AG04450 (cell line): ENCODE results near the gene ST6GALNAC4. TPM values are rescaled to one million over a fixed set of nuclear protein-coding genes. Genes with fewer than 3 reads are reported as not detected.

Experiments
- CTCF ChIA-PET: fragments of 300-600, 350-600 bp; formaldehyde crosslinking; extraction: SDS; loops from one replicate; lab custom pipeline; 2022; ENCODE audit warnings: antibody characterized with exemption, inconsistent platforms; lab: Charles Lee
- POLR2A ChIA-PET: fragments of 350-600 bp; formaldehyde crosslinking; extraction: SDS; loops from one replicate; lab custom pipeline; 2021; ENCODE audit warnings: antibody characterized with exemption, inconsistent platforms; lab: Yijun Ruan, JAX
- DNase-seq: peaks from one replicate; pipeline ENCODE4 v3.0.0-alpha.2; 2011; ENCODE audit warnings: low read depth, low spot score
- H3K27ac ChIP-seq: one replicate; pipeline ENCODE4 v1.5.1; 2012; ENCODE audit warnings: low read depth, low read length, control low read depth
- H3K27me3 ChIP-seq: one replicate; pipeline ENCODE4 v1.6.0; 2012; ENCODE audit warnings: low read length; ENCODE audit not compliant: control insufficient read depth, insufficient read depth
- H3K4me3 ChIP-seq: 2 replicates; pipeline ENCODE4 v1.5.1; 2011; ENCODE audit warnings: mild to moderate bottlenecking, low read depth, low read length, control low read depth
- H3K9me3 ChIP-seq: 2 replicates; pipeline ENCODE4 v1.5.1; 2012; ENCODE audit warnings: low read length; ENCODE audit not compliant: control insufficient read depth, insufficient read depth
- polyA plus RNA-seq: library from polyadenylated mRNA; depleted of rRNA; stranded (reverse); fragments of >200 nt; gene quantifications from 2 replicates; pipeline ENCODE4 v1.2.3, GENCODE V29; 2011
- TF ChIP-seq, protein P1 (sequence below): IDR thresholded peaks from 2 replicates; pipeline ENCODE4 v1.5.1; 2011; ENCODE audit warnings: low read depth, low read length, control low read depth, inconsistent platforms

The ST6GALNAC4 gene
- polyA plus RNA-seq, 1 experiment, result 15.0 TPM

DNA sequence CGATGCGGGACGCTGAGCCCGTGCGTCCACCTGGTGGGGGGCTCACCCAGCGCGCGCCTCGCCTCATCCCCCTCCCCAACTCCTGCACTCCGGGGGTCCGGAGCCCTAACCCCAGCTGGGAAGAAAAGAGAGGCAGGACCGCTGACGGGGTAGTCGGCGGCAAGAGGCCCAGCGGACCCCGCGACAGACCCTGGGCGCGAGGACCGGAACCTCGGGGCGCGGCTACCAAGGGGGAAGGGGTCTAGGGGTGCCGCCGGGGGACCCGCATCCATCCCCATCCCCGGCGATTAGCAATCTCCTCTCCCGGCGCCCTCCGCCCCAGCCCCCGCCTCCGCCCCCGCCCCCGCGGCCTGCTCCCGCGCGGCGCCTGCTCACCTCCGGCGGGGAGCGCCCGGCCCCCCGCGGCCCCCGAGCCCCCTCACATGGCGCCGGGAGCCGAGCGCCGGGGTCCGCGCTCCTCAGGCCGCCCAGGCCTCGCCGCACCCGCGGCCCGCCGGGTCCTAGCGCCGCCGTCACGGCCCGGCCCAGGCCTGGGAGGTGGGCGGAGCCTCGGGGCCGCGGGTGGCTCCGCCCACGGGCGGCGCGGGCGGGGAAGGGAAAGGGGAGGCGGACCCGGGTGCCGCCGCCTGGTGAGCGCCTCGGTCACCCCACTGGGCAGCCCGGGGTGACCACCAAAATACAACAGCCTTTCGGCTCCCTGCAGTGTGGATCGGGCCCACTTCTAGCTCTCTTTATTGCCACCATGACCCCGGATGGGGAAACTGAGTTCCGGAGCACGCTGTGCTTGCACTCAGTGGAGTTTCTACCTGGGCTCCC lies 17.5 kb downstream of the ST6GALNAC4 start, which contains the start of gene ST6GALNAC6:
Gene ST6GALNAC6 (minus strand): TSS at position 476 of the 816 bp plus-strand sequence. CDS start 1,622 bp downstream, outside the sequence.
- CTCF ChIA-PET, result interaction anchor here (0.7 kb wide), 1 partner anchor 22 kb away, joined by 3 read pairs; no protein-coding TSS in a partner anchor
- POLR2A ChIA-PET, result interaction anchor here (0.8 to 2.9 kb wide), 5 partner anchors 17 to 261 kb away, joined by 3 to 18 read pairs (median 4); partner anchors contain the start of genes BBLN, CDK9 and ST6GALNAC4
- H3K4me3 ChIP-seq, result peak within 1 kb of the TSS; percentile 80
- H3K27me3 ChIP-seq, result no peaks in the 10 kb centered on the region
- peaks cover 18% of the 10 kb centered on the region for H3K9me3 ChIP-seq
- no peak for DNase-seq
- H3K27ac ChIP-seq, result peak within 1 kb of the TSS; percentile 90
- TF ChIP-seq, protein P1, sequence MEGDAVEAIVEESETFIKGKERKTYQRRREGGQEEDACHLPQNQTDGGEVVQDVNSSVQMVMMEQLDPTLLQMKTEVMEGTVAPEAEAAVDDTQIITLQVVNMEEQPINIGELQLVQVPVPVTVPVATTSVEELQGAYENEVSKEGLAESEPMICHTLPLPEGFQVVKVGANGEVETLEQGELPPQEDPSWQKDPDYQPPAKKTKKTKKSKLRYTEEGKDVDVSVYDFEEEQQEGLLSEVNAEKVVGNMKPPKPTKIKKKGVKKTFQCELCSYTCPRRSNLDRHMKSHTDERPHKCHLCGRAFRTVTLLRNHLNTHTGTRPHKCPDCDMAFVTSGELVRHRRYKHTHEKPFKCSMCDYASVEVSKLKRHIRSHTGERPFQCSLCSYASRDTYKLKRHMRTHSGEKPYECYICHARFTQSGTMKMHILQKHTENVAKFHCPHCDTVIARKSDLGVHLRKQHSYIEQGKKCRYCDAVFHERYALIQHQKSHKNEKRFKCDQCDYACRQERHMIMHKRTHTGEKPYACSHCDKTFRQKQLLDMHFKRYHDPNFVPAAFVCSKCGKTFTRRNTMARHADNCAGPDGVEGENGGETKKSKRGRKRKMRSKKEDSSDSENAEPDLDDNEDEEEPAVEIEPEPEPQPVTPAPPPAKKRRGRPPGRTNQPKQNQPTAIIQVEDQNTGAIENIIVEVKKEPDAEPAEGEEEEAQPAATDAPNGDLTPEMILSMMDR, result no peak

DNA sequence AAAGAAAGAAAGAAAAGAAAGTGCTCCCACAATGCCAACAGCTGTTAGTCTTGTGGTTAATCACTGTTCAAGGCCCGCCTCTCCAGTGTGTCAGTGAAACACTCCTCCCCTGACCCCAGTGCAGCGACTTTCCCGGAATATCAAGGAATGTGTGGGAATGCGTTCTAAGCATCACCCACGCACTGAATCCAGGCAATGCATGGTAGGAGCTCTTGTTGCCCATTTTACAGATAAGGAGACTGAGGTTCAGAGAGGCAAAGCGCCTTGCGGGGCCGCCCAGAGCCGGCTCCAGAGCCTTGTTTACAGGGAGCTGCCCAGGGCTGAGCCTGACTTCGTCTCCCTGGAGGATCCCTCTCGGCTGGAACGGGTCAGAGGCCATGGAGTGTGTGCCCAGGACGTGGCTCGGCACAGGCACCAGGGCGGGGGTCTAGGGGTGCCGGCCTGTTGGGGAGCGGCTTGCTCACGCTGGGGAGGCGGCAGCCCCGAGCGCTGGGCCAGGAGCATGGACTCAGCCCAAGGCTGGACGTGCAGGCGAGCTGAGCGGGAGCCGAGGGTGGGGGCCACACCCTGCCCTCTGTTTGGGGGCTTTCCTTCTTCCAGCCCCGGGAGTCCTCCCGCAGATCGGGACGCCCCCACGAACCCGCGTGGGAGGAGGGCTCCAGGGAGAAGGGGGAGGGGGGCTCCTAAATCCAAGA lies 18.3 kb downstream of the ST6GALNAC4 start:
- H3K27ac ChIP-seq, result peak overlapping the region; percentile 90
- peak overlapping the region; percentile 80 for H3K4me3 ChIP-seq
- CTCF ChIA-PET, result no interaction called here
- H3K27me3 ChIP-seq, result no peaks in the 10 kb centered on the region
- TF ChIP-seq, protein P1, result no peak
- peaks cover 26% of the 10 kb centered on the region for H3K9me3 ChIP-seq
- DNase-seq, result peak; percentile 64
- POLR2A ChIA-PET, result interaction anchor here (0.5 to 2.9 kb wide), 9 partner anchors 15 to 455 kb away, joined by 3 to 18 read pairs (median 4); partner anchors contain the start of genes AK1, BBLN, CDK9 and ST6GALNAC4

DNA sequence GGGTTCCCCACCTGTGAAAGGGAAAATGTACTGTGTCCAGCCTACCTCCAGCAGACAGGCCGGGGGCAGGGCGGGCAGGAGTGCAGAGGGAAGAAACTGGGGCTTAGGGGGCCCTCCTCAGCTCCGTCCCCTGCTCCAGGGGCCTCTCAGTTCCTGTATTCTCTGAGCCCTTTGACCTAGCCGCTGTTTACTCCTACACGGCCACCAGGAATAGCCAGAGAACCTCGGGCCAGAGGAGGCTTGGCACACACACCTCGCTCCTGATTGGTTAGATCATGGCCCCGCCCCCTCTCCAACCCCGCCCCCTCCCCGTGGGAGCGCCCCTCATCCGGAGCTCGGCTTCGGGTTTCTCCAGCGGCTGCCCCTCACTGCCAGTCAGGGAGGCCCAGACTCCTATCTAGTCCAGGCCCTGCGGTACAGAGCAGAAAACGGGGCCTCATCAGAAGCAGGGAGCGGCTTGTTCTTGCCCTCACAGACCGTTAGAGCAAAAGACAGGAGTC lies 19.6 kb downstream of the ST6GALNAC4 start:
- ChIA-PET CTCF (interaction anchor here (0.9 to 1.5 kb wide), 2 partner anchors 22 to 162 kb away, joined by 4 to 5 read pairs; partner anchors contain the start of gene TOR2A), POLR2A (interaction anchor here (0.7 to 2.1 kb wide), 4 partner anchors 9 to 27 kb away, joined by 4 to 6 read pairs (median 6); partner anchors contain the start of gene AK1)
- peak; percentile 43 for DNase-seq

DNA sequence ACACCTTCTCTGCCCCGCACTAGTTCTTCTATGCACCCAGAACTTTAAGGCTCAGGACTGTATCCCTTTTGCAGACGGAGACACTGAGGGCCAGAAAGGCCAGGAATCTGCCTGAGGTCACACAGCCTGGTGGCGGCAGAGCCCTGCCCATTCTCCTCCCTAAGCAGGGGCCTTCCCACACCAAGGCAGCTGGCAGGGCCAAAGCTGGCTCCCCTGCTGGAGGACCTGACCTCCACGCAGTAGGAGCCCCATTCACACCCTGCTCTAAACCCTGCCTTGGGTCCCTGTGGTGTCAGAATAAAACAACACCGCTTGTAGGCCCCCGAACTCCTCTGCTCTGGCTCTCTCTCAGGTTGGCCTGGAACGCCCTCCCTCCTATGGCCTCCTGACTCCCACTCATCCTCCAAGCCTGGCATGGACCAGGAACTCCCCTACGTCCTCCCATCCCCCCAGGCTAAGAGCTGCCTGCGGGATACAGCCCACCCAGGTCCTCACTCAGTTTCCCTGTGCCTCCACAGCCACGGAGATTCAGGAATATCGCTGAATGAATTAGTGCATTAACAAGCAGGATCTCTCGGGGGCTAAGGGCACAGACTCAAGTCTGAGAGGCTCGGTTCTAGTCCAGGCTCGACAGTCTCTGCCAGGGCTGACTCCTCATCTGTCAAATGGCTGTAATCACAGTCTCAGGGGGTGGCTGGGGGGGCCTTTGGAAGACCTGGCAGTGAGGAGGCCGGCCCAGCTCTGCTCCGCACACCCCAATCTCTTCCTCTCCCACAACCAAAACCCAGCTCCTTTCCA lies 20.2 kb downstream of the ST6GALNAC4 start:
- Histone ChIP-seq H3K4me3 (peak overlapping the region; percentile 39), H3K27ac (peak overlapping the region; percentile 11), H3K27me3 (no peaks in the 10 kb centered on the region), H3K9me3 (peaks cover 36% of the 10 kb centered on the region)
- ChIA-PET POLR2A (interaction anchor here (0.7 to 2.1 kb wide), 3 partner anchors 12 to 27 kb away, joined by 4 to 6 read pairs (median 6); partner anchors contain the start of gene AK1), CTCF (interaction anchor here (0.9 to 1.5 kb wide), 2 partner anchors 23 to 162 kb away, joined by 4 to 5 read pairs; partner anchors contain the start of gene TOR2A)
- no peak for DNase-seq
- TF ChIP-seq, protein P1, result no peak

More for the DNA sequence above, 19.6 kb downstream of the ST6GALNAC4 start:
- no peaks in the 10 kb centered on the region for H3K27me3 ChIP-seq
- H3K4me3 ChIP-seq, result peak overlapping the region; percentile 39
- H3K27ac ChIP-seq, result peak overlapping the region; percentile 90
- TF ChIP-seq, protein P1, result no peak
- peaks cover 36% of the 10 kb centered on the region for H3K9me3 ChIP-seq
